Sigmoid colon (tissue), 4 donors: Measurements from ENCODE around the gene P2RY8.

Experiments used
- EP300 ChIP-seq, 4 donors: sonication (generic); formaldehyde crosslinking; IDR thresholded peaks; one replicate each; pipeline ENCODE4 v1.6.1; 2017; ENCODE audit warnings: antibody characterized with exemption in 4 of 4
- POLR2A ChIP-seq, 2 donors: fragments of 450-650 bp; IDR thresholded peaks; one replicate each; pipeline ENCODE4 v1.6.1; 2016; ENCODE audit warnings: antibody characterized with exemption in 2 of 2, mild to moderate bottlenecking in 2 of 2, moderate library complexity in 2 of 2
- TF ChIP-seq, protein P1 (sequence below), 4 experiments: fragments of 450-650 bp in 3 of 4; fragments of 200-600 bp in 1 of 4; IDR thresholded peaks; one replicate each; pipeline ENCODE4 v1.5.1; 2016 to 2019; ENCODE audit warnings: antibody characterized with exemption in 4 of 4, mild to moderate bottlenecking in 3 of 4, moderate library complexity in 2 of 4

DNA sequence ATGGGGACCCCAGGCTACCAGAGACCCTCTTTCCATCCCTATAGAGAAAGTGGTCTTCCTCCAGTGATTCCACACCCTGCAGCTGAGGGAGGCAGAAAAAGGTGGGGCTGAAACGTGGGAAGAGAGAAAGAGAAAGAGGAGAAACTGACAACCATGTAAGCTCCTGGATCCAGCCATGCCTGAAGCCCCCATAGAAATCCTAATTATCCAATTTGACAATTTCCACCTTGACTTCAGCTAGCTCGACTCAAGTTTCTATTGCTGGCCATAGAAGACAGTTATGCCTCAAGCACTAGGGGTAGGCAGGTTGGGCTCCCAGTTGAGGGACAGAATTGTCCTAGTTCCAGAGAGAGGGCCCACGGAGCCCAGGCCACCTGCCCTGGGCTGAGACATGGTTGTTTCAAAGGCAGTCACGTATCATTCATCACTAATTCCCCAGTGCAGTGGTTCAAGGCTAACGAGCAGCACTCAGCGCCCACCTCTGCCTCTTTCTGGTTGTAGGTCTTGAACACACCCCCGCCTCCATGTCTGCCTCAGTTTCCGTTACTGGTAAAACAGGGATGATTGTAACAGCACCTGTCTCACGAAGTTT is 44.5 kb downstream of the P2RY8 start:
- TF ChIP-seq, protein P1, sequence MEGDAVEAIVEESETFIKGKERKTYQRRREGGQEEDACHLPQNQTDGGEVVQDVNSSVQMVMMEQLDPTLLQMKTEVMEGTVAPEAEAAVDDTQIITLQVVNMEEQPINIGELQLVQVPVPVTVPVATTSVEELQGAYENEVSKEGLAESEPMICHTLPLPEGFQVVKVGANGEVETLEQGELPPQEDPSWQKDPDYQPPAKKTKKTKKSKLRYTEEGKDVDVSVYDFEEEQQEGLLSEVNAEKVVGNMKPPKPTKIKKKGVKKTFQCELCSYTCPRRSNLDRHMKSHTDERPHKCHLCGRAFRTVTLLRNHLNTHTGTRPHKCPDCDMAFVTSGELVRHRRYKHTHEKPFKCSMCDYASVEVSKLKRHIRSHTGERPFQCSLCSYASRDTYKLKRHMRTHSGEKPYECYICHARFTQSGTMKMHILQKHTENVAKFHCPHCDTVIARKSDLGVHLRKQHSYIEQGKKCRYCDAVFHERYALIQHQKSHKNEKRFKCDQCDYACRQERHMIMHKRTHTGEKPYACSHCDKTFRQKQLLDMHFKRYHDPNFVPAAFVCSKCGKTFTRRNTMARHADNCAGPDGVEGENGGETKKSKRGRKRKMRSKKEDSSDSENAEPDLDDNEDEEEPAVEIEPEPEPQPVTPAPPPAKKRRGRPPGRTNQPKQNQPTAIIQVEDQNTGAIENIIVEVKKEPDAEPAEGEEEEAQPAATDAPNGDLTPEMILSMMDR (IDR thresholded peaks at IDR 0.05), result no peak
- TF ChIP-seq EP300 (IDR thresholded peaks at IDR 0.05), result no peak
- TF ChIP-seq POLR2A (IDR thresholded peaks at IDR 0.05), result no peak
